Type B pancreatic cell (in vitro differentiated cells): ENCODE measurements around the gene CEBPG. TPM values are rescaled to one million over a fixed set of nuclear protein-coding genes. Genes with fewer than 3 reads are reported as not detected.
A peak's percentile ranks its signal among the peaks of the same experiment; 100 is the strongest.

ENCODE experiments used
- DNase-seq: peaks from one replicate; pipeline ENCODE4 v3.0.0; 2021; ENCODE audit warnings: mixed read lengths; ENCODE audit not compliant: unreplicated experiment; ENCODE audit errors: extremely low spot score
- H3K27ac Mint-ChIP-seq: 2 replicates; pipeline ENCODE4 v1.8.0; 2021; ENCODE audit warnings: mild to moderate bottlenecking, mixed read lengths
- H3K27me3 Mint-ChIP-seq: 2 replicates; pipeline ENCODE4 v1.8.0; 2021; ENCODE audit warnings: mixed read lengths
- H3K36me3 Mint-ChIP-seq: 2 replicates; pipeline ENCODE4 v1.8.0; 2021; ENCODE audit warnings: mixed read lengths
- H3K4me1 Mint-ChIP-seq: one replicate; pipeline ENCODE4 v1.8.0; 2021; ENCODE audit warnings: mixed read lengths; ENCODE audit not compliant: unreplicated experiment
- H3K4me3 Mint-ChIP-seq: 2 replicates; pipeline ENCODE4 v1.8.0; 2021; ENCODE audit warnings: mild to moderate bottlenecking, mixed read lengths
- H3K9me3 Mint-ChIP-seq: 2 replicates; pipeline ENCODE4 v1.8.0; 2021; ENCODE audit warnings: mixed read lengths
- long read RNA-seq: library from polyadenylated mRNA; unstranded; transcript quantifications from one replicate; pipeline ENCODE4 v2.0.0, GENCODE V29; 2020
- total RNA-seq: library from RNA; stranded (reverse); gene quantifications from 2 replicates; pipeline ENCODE4 v1.2.1, GENCODE V29; 2021; ENCODE audit warnings: low replicate concordance
- TF ChIP-seq, protein P1 (sequence below): fragments of 200-600 bp; sonication (generic); conservative IDR thresholded peaks from 2 replicates; pipeline ENCODE4 v1.5.0; 2021; ENCODE audit warnings: antibody characterized with exemption, mild to moderate bottlenecking

CEBPG gene
- 28.7 and 30.1 TPM in 2 replicates for total RNA-seq
- long read RNA-seq, full-length matches to known transcripts, result 15 of 29 reads
- long read RNA-seq, partial matches to known transcripts, result 0 of 29 reads
- long read RNA-seq, other reads (novel, unspliced or antisense), result 14 of 29 reads

DNA sequence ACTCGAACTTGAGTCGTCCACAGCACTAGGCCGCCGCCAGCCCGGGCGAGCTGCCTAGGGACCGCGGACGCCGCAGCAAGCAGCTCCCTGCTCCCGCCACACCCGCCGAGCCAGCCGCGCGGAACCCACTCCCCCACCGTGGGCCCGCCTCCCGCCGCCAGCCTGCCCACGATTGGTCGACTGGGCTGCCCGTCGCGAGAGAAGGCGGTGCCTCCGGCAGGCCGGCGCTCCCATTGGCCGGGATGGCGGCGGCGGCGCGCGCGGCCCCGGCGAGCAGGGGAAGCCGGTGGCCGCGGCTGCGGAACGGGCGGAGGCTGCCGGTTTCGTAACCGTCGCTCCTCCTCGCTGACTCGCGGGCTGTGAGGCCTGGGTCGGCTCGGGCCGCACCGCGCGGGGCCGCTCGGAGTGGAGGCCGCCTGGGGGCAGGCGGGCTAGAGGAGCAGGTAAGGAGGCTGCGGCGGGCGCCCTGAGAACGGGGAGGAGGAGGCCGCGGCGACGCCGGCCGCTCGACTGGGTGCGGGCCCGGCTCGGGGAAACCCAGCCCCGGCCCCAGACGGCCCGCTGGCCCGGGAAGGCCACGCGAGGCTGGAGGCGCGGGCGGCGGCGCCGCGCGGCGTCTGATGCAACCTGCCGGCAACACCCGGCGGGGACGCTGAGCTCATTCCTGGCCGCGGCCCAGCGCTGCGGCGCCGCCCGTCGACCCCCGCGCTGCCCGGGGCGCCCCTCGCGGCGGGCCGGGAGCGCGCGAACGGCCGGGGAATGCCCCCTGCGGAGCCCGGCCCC lies at the start of gene CEBPG:
TSS of gene CEBPG (plus strand) at position 257 of the 783 bp plus-strand sequence. CDS start 5,531 bp downstream, outside the sequence.
- H3K27ac Mint-ChIP-seq, result peak within 1 kb of the TSS; percentile 88
- TF ChIP-seq, protein P1, sequence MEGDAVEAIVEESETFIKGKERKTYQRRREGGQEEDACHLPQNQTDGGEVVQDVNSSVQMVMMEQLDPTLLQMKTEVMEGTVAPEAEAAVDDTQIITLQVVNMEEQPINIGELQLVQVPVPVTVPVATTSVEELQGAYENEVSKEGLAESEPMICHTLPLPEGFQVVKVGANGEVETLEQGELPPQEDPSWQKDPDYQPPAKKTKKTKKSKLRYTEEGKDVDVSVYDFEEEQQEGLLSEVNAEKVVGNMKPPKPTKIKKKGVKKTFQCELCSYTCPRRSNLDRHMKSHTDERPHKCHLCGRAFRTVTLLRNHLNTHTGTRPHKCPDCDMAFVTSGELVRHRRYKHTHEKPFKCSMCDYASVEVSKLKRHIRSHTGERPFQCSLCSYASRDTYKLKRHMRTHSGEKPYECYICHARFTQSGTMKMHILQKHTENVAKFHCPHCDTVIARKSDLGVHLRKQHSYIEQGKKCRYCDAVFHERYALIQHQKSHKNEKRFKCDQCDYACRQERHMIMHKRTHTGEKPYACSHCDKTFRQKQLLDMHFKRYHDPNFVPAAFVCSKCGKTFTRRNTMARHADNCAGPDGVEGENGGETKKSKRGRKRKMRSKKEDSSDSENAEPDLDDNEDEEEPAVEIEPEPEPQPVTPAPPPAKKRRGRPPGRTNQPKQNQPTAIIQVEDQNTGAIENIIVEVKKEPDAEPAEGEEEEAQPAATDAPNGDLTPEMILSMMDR, result no peak
- H3K9me3 Mint-ChIP-seq, result no peaks in the 10 kb centered on the region
- H3K36me3 Mint-ChIP-seq, result peaks cover 15% of the 10 kb centered on the region
- H3K4me3 Mint-ChIP-seq, result peak within 1 kb of the TSS; percentile 90
- peak; percentile 99 for DNase-seq
- H3K27me3 Mint-ChIP-seq, result no peaks in the 10 kb centered on the region
- peaks cover 34% of the 10 kb centered on the region for H3K4me1 Mint-ChIP-seq

- Mint-ChIP-seq H3K27ac (no peak overlapping the region), H3K4me3 (no peak overlapping the region), H3K36me3 (no peaks in the 10 kb centered on the region), H3K9me3 (peaks cover 9% of the 10 kb centered on the region), H3K27me3 (no peaks in the 10 kb centered on the region), H3K4me1 (no peaks in the 10 kb centered on the region)
- TF ChIP-seq, protein P1, result no peak
- DNase-seq, result no peak
Measured at GRCh38 chr19:33324628-33325027, 48.9 kb upstream of the CEBPG start.

DNA sequence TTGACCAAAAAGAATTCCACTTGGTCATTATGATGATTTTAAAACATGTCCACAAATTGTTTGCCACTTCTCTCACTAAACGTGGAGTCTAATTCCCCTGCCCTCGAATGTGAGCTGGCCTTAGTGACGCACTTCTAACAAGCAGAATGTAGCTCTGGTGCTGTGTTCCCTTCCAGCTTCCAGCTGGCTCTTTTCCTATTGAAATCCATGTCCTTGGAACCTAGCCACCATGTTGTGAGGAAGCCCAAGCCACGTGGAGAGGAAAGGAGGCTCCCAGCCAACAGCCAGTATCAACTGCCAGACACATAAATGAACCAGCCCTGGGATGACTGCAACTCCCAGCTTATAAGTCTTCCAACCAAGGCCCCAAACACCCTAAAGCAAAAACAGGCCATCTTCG lies 47.6 kb upstream of the CEBPG start:
- Mint-ChIP-seq H3K27me3 (no peaks in the 10 kb centered on the region), H3K27ac (no peak overlapping the region), H3K9me3 (no peaks in the 10 kb centered on the region), H3K36me3 (no peaks in the 10 kb centered on the region), H3K4me3 (no peak overlapping the region), H3K4me1 (no peaks in the 10 kb centered on the region)
- no peak for DNase-seq
- TF ChIP-seq, protein P1, result no peak

DNA sequence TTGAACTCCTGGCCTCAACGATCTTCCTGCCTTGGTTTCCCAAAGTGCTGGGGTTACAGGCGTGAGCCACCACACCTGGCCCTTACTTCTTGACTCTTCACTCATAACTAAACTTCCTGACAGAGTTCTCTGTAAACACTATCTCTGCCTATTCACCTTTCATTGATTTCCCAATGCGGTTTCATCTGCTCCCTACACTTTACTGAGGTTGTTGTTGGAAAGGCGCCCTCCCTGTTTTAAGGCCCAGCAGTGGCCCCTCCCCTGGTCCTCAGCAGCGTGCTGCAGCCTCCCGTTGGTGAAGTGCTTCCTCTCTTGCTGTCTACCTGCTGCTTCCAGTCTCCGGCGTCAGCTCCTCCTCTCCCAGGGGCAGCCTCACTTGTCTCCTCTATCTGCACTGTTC lies 44.4 kb upstream of the CEBPG start:
- no peaks in the 10 kb centered on the region for H3K4me1 Mint-ChIP-seq
- H3K36me3 Mint-ChIP-seq, result no peaks in the 10 kb centered on the region
- TF ChIP-seq, protein P1, result no peak
- no peak overlapping the region for H3K4me3 Mint-ChIP-seq
- H3K27me3 Mint-ChIP-seq, result no peaks in the 10 kb centered on the region
- no peak overlapping the region for H3K27ac Mint-ChIP-seq
- DNase-seq, result no peak
- no peaks in the 10 kb centered on the region for H3K9me3 Mint-ChIP-seq

DNA sequence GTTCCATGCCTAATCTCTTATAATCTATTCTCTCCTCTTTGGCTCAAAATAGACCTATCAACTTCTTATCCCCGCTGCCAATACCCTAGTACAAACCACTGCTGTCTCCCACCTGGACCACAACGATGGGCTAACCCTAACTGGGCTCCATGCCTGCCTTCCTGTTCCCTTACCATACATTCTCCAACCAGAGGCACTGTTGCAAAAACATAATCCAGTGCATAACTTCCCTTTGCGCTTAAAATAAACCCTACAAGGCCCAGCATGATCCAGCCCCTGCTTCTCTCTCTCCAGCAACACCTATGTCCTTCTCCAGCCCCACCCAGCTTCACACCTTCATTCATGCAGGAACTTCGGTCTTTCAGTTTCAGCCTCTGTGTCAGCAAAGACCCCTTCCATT lies 43.8 kb upstream of the CEBPG start:
- TF ChIP-seq, protein P1, result no peak
- H3K27ac Mint-ChIP-seq, result no peak overlapping the region
- no peak overlapping the region for H3K4me3 Mint-ChIP-seq
- H3K9me3 Mint-ChIP-seq, result no peaks in the 10 kb centered on the region
- no peaks in the 10 kb centered on the region for H3K36me3 Mint-ChIP-seq
- H3K4me1 Mint-ChIP-seq, result no peaks in the 10 kb centered on the region
- no peak for DNase-seq
- H3K27me3 Mint-ChIP-seq, result no peaks in the 10 kb centered on the region
